ENCODE data around the gene SMARCB1. TPM values are rescaled to one million over a fixed set of nuclear protein-coding genes. Genes with fewer than 3 reads are reported as not detected.

The SMARCB1 gene
- total RNA-seq, 4 donors from 2014 or later: 31.5 to 53.4 (median 43.8) TPM

- no peak for TF ChIP-seq EP300 (IDR thresholded peaks at IDR 0.05)
- no peak for TF ChIP-seq CTCF (IDR thresholded peaks at IDR 0.05)
- no peak for TF ChIP-seq POLR2A (IDR thresholded peaks at IDR 0.05)
Measured at GRCh38 chr22:23787910-23788309, 1.1 kb downstream of the SMARCB1 start.

GRCh38 chr22:23789121-23789520 is 2.4 kb downstream of the SMARCB1 start:
- Histone ChIP-seq H3K27ac (no peak overlapping the region), H3K27me3 (no peaks in the 10 kb centered on the region), H3K36me3 (peaks cover 0 to 23% (median 12%) of the 10 kb centered on the region in 3 donors), H3K9me3 (no peaks in the 10 kb centered on the region), H3K4me3 (no peak overlapping the region), H3K4me1 (peaks cover 0 to 61% (median 24%) of the 10 kb centered on the region in 4 donors)
- DNase-seq (ENCODE audit: low spot score in 2 of 2): no peak
- TF ChIP-seq POLR2A (IDR thresholded peaks at IDR 0.05): no peak
- no peak for TF ChIP-seq CTCF (IDR thresholded peaks at IDR 0.05)
- TF ChIP-seq EP300 (IDR thresholded peaks at IDR 0.05): no peak
- 67 to 74% methylated on average over 4 of the region's 4 CpGs for WGBS, 2 donors

More at GRCh38 chr22:23787910-23788309, 1.1 kb downstream of the SMARCB1 start:
- H3K4me3 ChIP-seq: peak overlapping the region; percentile 62 to 88 (median 84)
- peak overlapping the region in 3 of 4 donors; percentile 97 to 100 (median 99) for H3K27ac ChIP-seq
- no peaks in the 10 kb centered on the region for H3K27me3 ChIP-seq
- peaks cover 0 to 61% (median 24%) of the 10 kb centered on the region in 4 donors for H3K4me1 ChIP-seq
- no peak for DNase-seq (ENCODE audit: low spot score in 2 of 2)
- H3K36me3 ChIP-seq: peaks cover 0 to 11% (median 6%) of the 10 kb centered on the region in 3 donors
- no peaks in the 10 kb centered on the region for H3K9me3 ChIP-seq
- whole genome bisulfite sequencing, 2 donors: 38 to 42% methylated on average over 3 of the region's 3 CpGs

- Histone ChIP-seq H3K27me3 (no peaks in the 10 kb centered on the region), H3K9me3 (no peaks in the 10 kb centered on the region), H3K27ac (peak overlapping the region in 2 of 4 donors; percentile 1 to 32), H3K4me3 (no peak overlapping the region), H3K4me1 (peaks cover 0 to 61% (median 24%) of the 10 kb centered on the region in 4 donors), H3K36me3 (peaks cover 0 to 29% (median 12%) of the 10 kb centered on the region in 3 donors)
- no peak for DNase-seq (ENCODE audit: low spot score in 2 of 2)
- no peak for TF ChIP-seq EP300 (IDR thresholded peaks at IDR 0.05)
- TF ChIP-seq CTCF (IDR thresholded peaks at IDR 0.05): no peak
- TF ChIP-seq POLR2A (IDR thresholded peaks at IDR 0.05): no peak
- 45 to 65% methylated on average over 4 of the region's 4 CpGs for WGBS, 2 donors
Measured at GRCh38 chr22:23789638-23790037, 2.9 kb downstream of the SMARCB1 start.

GRCh38 chr22:23790819-23791737 is 4.3 kb downstream of the SMARCB1 start:
- peaks cover 0 to 62% (median 24%) of the 10 kb centered on the region in 4 donors for H3K4me1 ChIP-seq
- DNase-seq (ENCODE audit: low spot score in 2 of 2): peak; percentile 57 to 59
- 57 to 60% methylated on average over 11 of the region's 11 CpGs for WGBS, 2 donors
- no peak overlapping the region for H3K4me3 ChIP-seq
- no peaks in the 10 kb centered on the region for H3K27me3 ChIP-seq
- H3K27ac ChIP-seq: peak overlapping the region in 2 of 4 donors; percentile 18 to 64
- H3K9me3 ChIP-seq: no peaks in the 10 kb centered on the region
- H3K36me3 ChIP-seq: peaks cover 0 to 43% (median 12%) of the 10 kb centered on the region in 3 donors
- TF ChIP-seq CTCF (IDR thresholded peaks at IDR 0.05) (no peak), EP300 (IDR thresholded peaks at IDR 0.05) (peak in 1 of 2 donors; percentile 44), POLR2A (IDR thresholded peaks at IDR 0.05) (no peak)

Measured in tibial nerve (tissue), 4 donors.